ENCODE data around the gene DTD1.

DTD1 gene, protein sequence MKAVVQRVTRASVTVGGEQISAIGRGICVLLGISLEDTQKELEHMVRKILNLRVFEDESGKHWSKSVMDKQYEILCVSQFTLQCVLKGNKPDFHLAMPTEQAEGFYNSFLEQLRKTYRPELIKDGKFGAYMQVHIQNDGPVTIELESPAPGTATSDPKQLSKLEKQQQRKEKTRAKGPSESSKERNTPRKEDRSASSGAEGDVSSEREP

DNA sequence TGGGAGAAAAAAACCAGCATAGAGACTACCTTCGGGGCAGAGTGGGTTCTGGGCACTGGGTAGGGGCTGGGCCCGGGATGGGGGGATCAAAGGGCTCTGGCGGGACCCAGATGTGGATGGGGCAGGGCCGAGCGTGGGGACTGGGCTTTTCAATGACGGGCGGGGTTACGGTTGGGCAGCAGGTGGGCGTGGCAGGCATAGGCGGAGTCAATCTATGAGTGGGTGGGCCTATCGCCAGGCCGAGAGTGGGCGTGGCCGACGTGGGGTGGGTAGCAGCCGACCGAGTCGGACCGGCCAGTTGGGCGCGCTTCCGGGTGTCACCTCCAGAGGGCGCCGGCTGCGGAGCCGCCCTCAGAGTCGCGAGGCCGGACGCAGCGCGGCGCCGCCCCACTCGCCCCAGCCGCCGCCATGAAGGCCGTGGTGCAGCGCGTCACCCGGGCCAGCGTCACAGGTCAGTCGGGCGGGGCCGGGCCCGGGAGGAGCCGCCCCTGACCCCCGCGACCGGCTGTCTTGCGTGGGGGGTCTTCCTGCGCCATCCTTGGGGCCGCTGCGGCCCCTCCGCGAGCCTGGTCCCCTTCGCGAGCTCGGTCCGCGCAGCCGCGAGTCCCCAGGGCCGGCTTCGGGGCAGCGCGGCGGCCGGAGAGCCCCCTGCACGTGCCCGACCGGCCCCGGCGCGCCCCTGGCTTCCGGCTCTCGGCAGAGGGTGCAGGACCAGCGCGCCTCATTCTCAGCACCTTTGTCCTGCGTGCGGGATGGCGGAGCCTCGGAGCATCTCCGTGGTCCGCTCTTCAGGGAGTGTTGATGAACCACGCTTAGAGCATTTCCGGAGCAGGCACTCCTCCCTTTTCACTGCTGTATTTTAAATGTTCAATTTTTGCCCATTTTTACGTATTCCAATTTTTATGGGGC is at the start of gene DTD1:
TSS of gene DTD1 (plus strand) at position 390 of the 909 bp plus-strand sequence. CDS start at position 409, 19 bp downstream.
- DNase-seq, result peak; percentile 93 to 95

DNA sequence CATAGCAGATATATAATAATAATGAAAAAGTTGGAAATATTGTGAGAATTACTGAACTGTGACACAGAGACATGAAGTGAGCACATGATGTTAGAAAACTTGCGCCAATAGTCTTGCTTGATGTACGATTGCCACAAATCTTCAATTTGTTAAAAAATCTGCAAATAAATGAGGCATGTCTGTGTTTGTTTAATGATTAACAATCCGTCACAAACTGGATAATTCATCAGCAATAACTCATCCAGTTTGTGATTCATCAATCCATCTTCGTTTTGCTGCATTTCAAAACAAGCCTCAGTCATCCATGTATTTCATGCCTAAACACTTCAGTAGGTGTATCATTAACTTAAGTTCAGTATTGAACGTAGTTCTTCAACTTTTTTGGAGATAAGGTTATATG is 46.1 kb upstream of the DTD1 start:
- no peak for DNase-seq

- DNase-seq, result no peak
Measured at GRCh38 chr20:18543216-18543615, 44.6 kb upstream of the DTD1 start.

DNA sequence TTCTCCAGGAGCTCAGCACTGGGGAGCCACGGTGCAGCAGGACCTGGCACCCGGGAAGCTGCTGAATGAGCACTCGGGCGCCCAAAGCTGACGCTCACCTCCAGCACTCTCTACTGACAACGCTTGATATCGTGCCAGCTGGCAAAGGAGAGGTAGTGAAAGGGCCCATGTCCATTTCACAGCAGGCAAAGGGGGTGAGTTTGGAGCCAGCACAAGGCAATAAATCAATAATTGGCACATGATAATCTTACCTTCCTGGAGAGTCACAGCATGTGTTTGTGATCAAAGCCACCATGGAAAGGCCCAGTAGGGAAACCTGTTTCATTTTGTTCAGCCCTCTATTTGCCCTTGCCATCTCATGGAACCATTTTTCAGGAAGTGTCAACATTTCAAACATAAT is 43.9 kb upstream of the DTD1 start:
- no peak for DNase-seq

DNA sequence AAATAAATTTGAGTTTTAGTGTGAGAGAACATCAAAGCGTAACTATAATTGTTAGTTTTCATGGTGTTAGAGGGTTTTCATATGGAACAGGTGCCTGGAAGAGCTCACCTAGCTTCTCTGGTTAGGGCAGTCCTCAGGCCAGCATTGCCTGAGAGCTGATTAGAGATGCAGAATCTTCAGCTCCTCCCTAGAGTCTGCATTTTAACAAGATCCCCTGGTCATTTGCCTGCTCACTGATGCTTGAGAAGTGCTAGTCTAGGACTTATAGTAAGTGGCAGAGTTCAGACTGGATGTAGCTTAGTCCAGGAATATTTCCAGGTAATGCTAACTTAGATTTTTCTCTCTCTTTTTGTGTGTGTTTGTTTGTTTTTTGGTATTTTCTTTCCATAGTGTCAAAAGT is 42.3 kb upstream of the DTD1 start:
- DNase-seq, result no peak

DNA sequence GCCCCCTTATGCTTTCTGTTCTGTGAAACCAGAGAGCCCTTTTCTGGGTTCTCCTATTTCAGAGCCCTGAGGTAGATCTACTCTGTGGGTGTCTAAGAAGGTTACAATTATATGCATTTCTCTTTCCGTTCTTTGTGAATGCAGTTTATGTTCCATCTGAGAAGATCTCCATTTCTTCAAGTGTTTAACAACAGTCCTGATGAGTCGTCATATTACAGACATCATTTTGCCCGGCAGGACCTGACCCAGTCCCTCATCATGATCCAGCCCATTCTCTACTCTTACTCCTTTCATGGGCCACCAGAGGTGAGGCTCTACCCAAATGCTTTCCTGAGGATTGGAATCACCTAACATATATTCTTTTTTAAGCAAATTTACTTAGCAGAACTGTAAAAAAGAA is 39.4 kb upstream of the DTD1 start:
- no peak for DNase-seq

DNA sequence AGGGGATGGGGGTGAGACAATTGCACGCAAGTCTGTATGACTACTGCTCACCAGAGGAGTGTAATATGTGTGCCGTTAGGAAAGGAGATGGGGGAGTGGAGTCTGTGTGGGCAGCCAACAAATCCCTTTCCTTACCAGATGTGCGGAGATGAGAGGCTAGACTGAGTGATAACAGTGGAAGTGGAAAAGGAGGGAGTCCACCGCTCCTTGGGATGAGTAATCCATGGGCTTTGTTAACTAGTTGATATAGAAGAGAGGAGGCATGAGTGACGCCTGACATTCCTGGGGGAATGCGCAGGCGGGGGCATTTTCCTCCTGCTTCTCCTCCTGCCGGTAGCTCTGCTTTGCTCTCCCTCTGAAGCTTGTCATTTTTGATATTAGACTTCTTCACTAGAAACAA is 34.1 kb upstream of the DTD1 start:
- no peak for DNase-seq

GRCh38 chr20:18566892-18567738 is 20.7 kb upstream of the DTD1 start, which contains the start of gene SMIM26:
Gene SMIM26 (plus strand): TSS chr20:18567432. CDS start chr20:18567479, 47 bp downstream.
- DNase-seq, result peak; percentile 95 to 96

- DNase-seq, result no peak
Measured at GRCh38 chr20:18567739-18568091, 20.1 kb upstream of the DTD1 start.

DNA sequence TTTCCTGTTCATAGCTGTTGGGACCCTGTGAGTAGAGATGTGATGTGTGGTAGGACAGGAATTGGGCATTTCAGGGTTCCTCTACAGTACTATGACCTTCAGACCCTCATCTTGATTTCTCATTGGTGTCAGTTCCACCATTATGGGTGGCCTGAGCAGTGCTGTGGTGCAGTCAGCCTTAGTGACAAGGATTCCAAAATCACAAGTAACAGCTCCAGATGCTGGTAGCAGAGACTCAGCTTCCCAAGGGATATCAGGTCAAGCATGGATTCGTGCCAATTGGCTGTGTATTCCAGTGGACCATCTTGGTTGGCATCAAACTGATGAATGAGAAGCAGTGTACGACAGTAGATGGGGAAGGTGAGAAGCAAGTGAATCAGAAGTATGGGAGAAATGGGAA is 16.8 kb upstream of the DTD1 start:
- DNase-seq, result no peak

- DNase-seq, result no peak
Measured at GRCh38 chr20:18571578-18571977, 16.3 kb upstream of the DTD1 start.

GRCh38 chr20:18577942-18578341 is 9.9 kb upstream of the DTD1 start:
- DNase-seq, result no peak

DNA sequence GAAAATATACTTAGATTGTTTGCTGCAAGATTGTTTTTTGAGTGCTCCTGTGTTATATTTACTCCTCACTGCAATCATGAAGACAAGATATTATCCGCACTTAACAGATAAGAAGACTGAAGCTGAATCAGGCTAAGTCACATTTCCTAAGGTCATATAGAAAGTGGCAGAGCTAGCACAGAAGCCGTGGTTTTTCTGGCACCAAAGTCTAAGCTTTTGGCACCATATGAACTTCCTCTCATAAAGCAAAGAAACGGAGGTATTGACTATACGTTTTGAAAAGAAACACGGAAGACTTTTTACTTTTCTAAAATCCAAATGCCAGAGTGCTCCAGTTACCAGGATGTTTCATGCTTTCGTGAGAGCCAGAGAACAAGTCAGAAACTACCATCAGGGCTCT is 9.3 kb upstream of the DTD1 start:
- no peak for DNase-seq

- DNase-seq, result no peak
Measured at GRCh38 chr20:18580012-18580411, 7.8 kb upstream of the DTD1 start.

DNA sequence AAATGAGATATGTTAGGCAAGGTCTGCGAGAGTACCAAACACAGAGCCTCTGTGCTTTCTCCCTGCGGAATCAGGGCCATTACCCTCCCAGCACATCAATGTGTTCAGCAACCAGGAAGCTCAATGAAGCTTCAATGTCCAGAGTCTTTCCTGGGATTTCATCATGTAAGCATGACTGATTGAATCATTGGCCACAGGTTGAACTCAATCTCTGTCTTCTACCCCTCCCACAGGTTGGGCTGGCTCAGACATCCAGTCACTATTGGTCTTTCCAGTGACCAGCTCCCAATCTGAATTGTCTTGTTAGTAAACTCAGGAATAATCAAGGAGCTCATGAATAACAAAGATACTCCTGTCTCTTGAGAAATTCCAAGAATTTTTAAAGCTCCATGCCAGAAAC is 2.7 kb upstream of the DTD1 start:
- DNase-seq, result no peak

DNA sequence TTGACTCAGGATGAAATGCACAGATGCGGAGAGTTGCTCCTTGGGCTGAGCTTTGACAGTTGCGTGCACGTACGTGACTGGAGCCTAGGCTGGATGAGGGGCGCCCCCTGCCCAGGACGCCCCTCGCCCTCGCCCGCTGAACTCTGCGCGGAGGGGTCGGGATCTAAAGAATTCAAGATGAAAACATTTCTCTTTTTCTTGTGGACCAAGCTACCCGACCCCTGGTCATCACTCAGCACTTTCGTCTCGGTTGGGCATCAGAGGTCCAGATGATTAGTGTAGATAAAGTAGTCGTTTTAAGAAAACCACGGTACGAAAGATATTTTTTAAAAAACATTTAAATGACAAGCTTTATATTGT is 700 bp downstream of the DTD1 start:
- no peak for DNase-seq

DNA sequence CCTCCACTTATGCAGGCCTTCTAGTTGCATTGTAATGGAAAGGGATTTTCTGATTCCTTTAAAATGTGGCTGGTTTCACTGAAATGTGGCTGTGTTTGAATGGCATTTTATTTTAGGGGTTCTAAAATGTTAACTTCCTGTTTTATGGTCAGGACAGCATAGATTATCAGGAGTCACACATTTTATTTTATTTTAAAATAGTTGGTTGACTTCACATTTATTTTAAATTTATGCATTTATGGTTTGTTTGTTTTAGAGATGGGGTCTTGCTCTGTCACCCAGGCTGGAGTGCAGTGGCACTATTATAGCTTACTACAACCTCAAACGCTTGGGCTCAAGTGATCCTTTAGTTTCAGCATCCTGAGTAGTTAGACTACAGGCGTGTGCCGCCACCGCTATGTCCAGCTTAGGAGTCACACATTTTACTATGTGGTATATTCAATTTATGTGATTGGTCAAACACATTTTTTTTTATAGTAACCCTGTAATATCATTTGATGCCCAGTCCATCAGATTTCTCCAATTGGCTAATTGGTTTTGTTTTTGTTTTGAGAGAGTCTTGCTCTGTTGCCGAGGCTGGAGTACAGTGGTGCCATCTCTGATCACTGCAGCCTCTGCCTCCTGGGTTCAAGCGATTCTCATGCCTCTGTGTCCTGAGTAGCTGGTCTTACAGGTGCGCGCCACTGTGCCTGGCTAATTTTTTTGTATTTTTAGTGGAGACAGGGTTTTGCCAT is 2.3 kb downstream of the DTD1 start:
- DNase-seq, result no peak

GRCh38 chr20:18596270-18596669 is 8.4 kb downstream of the DTD1 start:
- no peak for DNase-seq

GRCh38 chr20:18609741-18610140 is 21.9 kb downstream of the DTD1 start:
- DNase-seq, result no peak

GRCh38 chr20:18611492-18611891 is 23.6 kb downstream of the DTD1 start:
- no peak for DNase-seq

GRCh38 chr20:18613553-18613952 is 25.7 kb downstream of the DTD1 start:
- DNase-seq, result no peak

- no peak for DNase-seq
Measured at GRCh38 chr20:18614244-18614643, 26.4 kb downstream of the DTD1 start.

Data from activated T-cell treated with anti-CD3 and anti-CD28 coated beads, Interleukin-2, amount 50 U/mL, for 48 hours (primary cell).